GM12891 (cell line): ENCODE data around the gene TCF7L2.

Experiments used
- DNase-seq: peaks from one replicate; pipeline ENCODE4 v3.0.0; 2011; ENCODE audit warnings: low spot score; ENCODE audit not compliant: insufficient read length
- FAIRE-seq: peaks from 2 replicates; lab custom pipeline; 2011; peaks lifted over from hg19 to GRCh38; lab: Jason Lieb, UNC
- PAX5 ChIP-seq: IDR thresholded peaks from 2 replicates; pipeline ENCODE4 v1.6.1; 2011; ENCODE audit warnings: low read length, moderate library complexity, mild to moderate bottlenecking; ENCODE audit not compliant: insufficient read depth, severe bottlenecking
- POLR2A ChIP-seq: IDR thresholded peaks from 2 replicates; pipeline ENCODE4 v1.6.1; 2011; ENCODE audit warnings: low read depth, low read length, control low read depth
- POLR2AphosphoS5 ChIP-seq: IDR thresholded peaks from 2 replicates; pipeline ENCODE4 v1.6.1; 2011; ENCODE audit warnings: low read depth, low read length, control low read depth
- POU2F2 ChIP-seq: IDR thresholded peaks from 2 replicates; pipeline ENCODE4 v1.6.1; 2011; ENCODE audit warnings: low read depth, mild to moderate bottlenecking, control low read depth, low read length, moderate library complexity
- SPI1 ChIP-seq: IDR thresholded peaks from 2 replicates; pipeline ENCODE4 v1.6.1; 2011; ENCODE audit warnings: low read depth, low read length, control low read depth
- TAF1 ChIP-seq: IDR thresholded peaks from 2 replicates; pipeline ENCODE4 v1.6.1; 2011; ENCODE audit warnings: low read depth, low read length, control low read depth

The TCF7L2 gene

GRCh38 chr10:113047605-113047962, 97.5 kb downstream of the TCF7L2 start:
- FAIRE-seq: no peak
- DNase-seq: no peak
- no peak for TF ChIP-seq TAF1
- no peak for TF ChIP-seq SPI1
- TF ChIP-seq POLR2A: no peak
- TF ChIP-seq POLR2AphosphoS5: no peak
- TF ChIP-seq PAX5: no peak
- no peak for TF ChIP-seq POU2F2

GRCh38 chr10:113047963-113048781, 98.1 kb downstream of the TCF7L2 start:
- TF ChIP-seq POLR2AphosphoS5: no peak
- TF ChIP-seq TAF1: no peak
- no peak for TF ChIP-seq PAX5
- DNase-seq: no peak
- FAIRE-seq: no peak

GRCh38 chr10:113049881-113050280, 99.8 kb downstream of the TCF7L2 start:
- no peak for FAIRE-seq

GRCh38 chr10:113052076-113052830, 102.2 kb downstream of the TCF7L2 start:
- TF ChIP-seq POLR2A (no peak), PAX5 (no peak), POLR2AphosphoS5 (no peak), POU2F2 (no peak), TAF1 (no peak)
- DNase-seq (no peak), FAIRE-seq (no peak)

More at GRCh38 chr10:113049881-113050280, 99.8 kb downstream of the TCF7L2 start:
- no peak for DNase-seq
- TF ChIP-seq SPI1: no peak
- no peak for TF ChIP-seq PAX5
- no peak for TF ChIP-seq POLR2A

- no peak for FAIRE-seq
- TF ChIP-seq POLR2AphosphoS5 (no peak), POU2F2 (no peak), PAX5 (no peak), TAF1 (no peak), SPI1 (no peak), POLR2A (no peak)
- no peak for DNase-seq
Observed at GRCh38 chr10:113053091-113053490, 103.0 kb downstream of the TCF7L2 start.

GRCh38 chr10:113053881-113054280, 103.8 kb downstream of the TCF7L2 start:
- FAIRE-seq (no peak), DNase-seq (no peak)
- no peak for TF ChIP-seq POU2F2
- TF ChIP-seq PAX5: no peak
- no peak for TF ChIP-seq POLR2A
- TF ChIP-seq SPI1: no peak
- no peak for TF ChIP-seq POLR2AphosphoS5
- TF ChIP-seq TAF1: no peak

GRCh38 chr10:113055458-113055857, 105.4 kb downstream of the TCF7L2 start:
- DNase-seq (no peak), FAIRE-seq (no peak)
- no peak for TF ChIP-seq POLR2A
- TF ChIP-seq POU2F2: no peak
- no peak for TF ChIP-seq SPI1
- no peak for TF ChIP-seq TAF1
- TF ChIP-seq PAX5: no peak
- TF ChIP-seq POLR2AphosphoS5: no peak

GRCh38 chr10:113056030-113056429, 106.0 kb downstream of the TCF7L2 start:
- no peak for FAIRE-seq
- DNase-seq: no peak
- TF ChIP-seq SPI1: no peak
- TF ChIP-seq TAF1: no peak
- TF ChIP-seq POLR2A: no peak
- TF ChIP-seq PAX5: no peak
- no peak for TF ChIP-seq POLR2AphosphoS5
- no peak for TF ChIP-seq POU2F2

- DNase-seq (no peak), FAIRE-seq (no peak)
- TF ChIP-seq POLR2AphosphoS5: no peak
Observed at GRCh38 chr10:113056441-113057021, 106.5 kb downstream of the TCF7L2 start.

GRCh38 chr10:113057948-113058522, 108.0 kb downstream of the TCF7L2 start:
- DNase-seq (no peak), FAIRE-seq (no peak)
- no peak for TF ChIP-seq POLR2AphosphoS5
- TF ChIP-seq POLR2A: no peak
- no peak for TF ChIP-seq POU2F2
- TF ChIP-seq TAF1: no peak
- no peak for TF ChIP-seq SPI1
- TF ChIP-seq PAX5: no peak
